ENCODE data around the gene GIPC1. TPM values are rescaled to one million over a fixed set of nuclear protein-coding genes. Genes with fewer than 3 reads are reported as not detected.
"Not testable (repeated sequence)": the region's sequence is repeated elsewhere in the genome, so short reads cannot be mapped to it uniquely, and the experiment has no call there.

Gene GIPC1
- polyA plus RNA-seq, 2 of the 4 experiments (the other 2 are of a cell fraction): 52.9 to 86.4 TPM

DNA sequence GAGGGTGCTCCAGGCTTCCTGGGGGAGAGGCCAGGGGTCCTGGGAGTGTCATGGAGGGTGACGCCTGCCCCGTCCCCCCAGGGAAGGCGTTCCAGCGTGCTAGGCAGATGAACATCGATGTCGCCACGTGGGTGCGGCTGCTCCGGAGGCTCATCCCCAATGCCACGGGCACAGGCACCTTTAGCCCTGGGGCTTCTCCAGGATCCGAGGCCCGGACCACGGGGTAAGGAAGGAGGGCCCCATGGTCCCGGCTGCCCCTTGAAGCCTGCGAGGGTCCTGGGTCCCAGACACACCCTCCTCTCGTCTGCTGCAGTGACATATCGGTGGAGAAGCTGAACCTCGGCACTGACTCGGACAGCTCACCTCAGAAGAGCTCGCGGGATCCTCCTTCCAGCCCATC lies 32.2 kb downstream of the GIPC1 start:
- ChIA-PET CTCF (interaction anchor here (0.7 to 1.5 kb wide), 3 partner anchors 8 to 48 kb away, joined by 3 read pairs; no protein-coding TSS in a partner anchor), POLR2A (no interaction called here)
- Histone ChIP-seq H3K27ac (no peak overlapping the region), H3K9me3 (no peaks in the 10 kb centered on the region), H3K4me1 (no peaks in the 10 kb centered on the region), H3K4me2 (no peak overlapping the region), H3K4me3 (no peak overlapping the region)
- TF ChIP-seq JUNB (IDR thresholded peaks at IDR 0.05) (no peak), GATA3 (IDR thresholded peaks at IDR 0.05; ENCODE audit: borderline replicate concordance) (no peak), TFCP2L1 (CRISPR knock-in tag; IDR thresholded peaks at IDR 0.05) (no peak), MAZ (IDR thresholded peaks at IDR 0.05; ENCODE audit: borderline replicate concordance, low read depth, low read length) (no peak), NR3C1 (IDR thresholded peaks at IDR 0.05) (no peak), POLR2AphosphoS2 (conservative IDR thresholded peaks at IDR 0.05; ENCODE audit: low read length) (no peak), EHF (CRISPR knock-in tag; IDR thresholded peaks at IDR 0.05) (no peak), FOSB (CRISPR knock-in tag; IDR thresholded peaks at IDR 0.05) (no peak), SMC3 (IDR thresholded peaks at IDR 0.05) (no peak), PHF8 (IDR thresholded peaks at IDR 0.05; ENCODE audit: borderline replicate concordance, low read depth) (no peak), HOXA7 (CRISPR knock-in tag; IDR thresholded peaks at IDR 0.05) (no peak), FOXS1 (CRISPR knock-in tag; IDR thresholded peaks at IDR 0.05) (no peak)
- TF ChIP-seq, protein P1, sequence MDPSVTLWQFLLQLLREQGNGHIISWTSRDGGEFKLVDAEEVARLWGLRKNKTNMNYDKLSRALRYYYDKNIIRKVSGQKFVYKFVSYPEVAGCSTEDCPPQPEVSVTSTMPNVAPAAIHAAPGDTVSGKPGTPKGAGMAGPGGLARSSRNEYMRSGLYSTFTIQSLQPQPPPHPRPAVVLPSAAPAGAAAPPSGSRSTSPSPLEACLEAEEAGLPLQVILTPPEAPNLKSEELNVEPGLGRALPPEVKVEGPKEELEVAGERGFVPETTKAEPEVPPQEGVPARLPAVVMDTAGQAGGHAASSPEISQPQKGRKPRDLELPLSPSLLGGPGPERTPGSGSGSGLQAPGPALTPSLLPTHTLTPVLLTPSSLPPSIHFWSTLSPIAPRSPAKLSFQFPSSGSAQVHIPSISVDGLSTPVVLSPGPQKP (IDR thresholded peaks at IDR 0.05; ENCODE audit: low read depth, low read length): no peak
- TF ChIP-seq, protein P2, sequence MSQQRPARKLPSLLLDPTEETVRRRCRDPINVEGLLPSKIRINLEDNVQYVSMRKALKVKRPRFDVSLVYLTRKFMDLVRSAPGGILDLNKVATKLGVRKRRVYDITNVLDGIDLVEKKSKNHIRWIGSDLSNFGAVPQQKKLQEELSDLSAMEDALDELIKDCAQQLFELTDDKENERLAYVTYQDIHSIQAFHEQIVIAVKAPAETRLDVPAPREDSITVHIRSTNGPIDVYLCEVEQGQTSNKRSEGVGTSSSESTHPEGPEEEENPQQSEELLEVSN (IDR thresholded peaks at IDR 0.05; ENCODE audit: borderline replicate concordance, low read depth): no peak
- ATAC-seq: no peak
- 91% methylated on average over 21 of the region's 21 CpGs for WGBS (ENCODE audit: missing lambda C conversion rate)
- DNase-seq (ENCODE audit: low read depth in 1 of 2, low spot score in 1 of 2): no peak
- no peak for FAIRE-seq

DNA sequence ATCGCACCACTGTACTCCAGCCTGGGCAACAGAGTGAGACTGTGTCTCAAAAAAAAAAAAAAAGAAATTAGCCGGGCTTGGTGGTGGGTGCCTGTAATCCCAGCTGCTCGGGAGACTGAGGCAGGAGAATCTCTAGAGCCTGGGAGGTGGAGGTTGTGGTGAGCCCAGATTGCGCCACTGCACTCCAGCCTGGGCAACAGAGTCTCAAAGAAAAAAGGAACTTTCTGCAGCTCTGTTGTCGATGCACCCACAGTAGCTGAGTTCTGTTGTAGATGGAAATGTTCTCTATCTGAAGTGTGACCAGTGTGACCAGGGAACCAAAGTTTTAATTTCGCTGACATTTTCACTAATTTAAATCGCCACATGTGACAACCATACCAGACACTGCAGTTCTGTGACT lies 33.5 kb downstream of the GIPC1 start:
- DNase-seq (ENCODE audit: low read depth in 1 of 2, low spot score in 1 of 2); H3K27ac ChIP-seq; FAIRE-seq; POLR2A ChIA-PET; H3K9me3 ChIP-seq; H3K4me2 ChIP-seq; H3K4me1 ChIP-seq; H3K4me3 ChIP-seq; ATAC-seq: not testable (repeated sequence)
- CTCF ChIA-PET: interaction anchor here (0.9 to 1.7 kb wide), 2 partner anchors 10 to 326 kb away, joined by 3 to 4 read pairs; partner anchors contain the start of gene ASF1B
- 98% methylated on average over 7 of the region's 7 CpGs for WGBS (ENCODE audit: missing lambda C conversion rate)

DNA sequence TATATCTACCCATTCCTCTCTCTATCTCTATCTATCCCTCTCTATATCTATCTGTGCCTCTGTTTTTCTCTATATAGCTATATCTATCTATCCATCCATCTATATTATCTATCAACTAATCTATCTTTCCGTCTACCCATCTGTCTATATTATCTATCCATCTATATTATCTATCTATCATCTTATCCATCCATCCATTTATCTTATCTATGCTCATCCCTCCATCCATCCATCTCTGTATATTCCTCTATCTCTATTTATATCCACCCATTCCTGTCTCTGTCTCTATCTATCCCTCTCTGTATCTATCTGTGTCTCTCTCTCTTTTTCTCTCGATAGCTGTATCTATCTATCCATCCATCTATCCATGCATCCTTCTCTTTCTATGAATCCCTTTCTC lies 35.0 kb downstream of the GIPC1 start:
- DNase-seq (ENCODE audit: low read depth in 1 of 2, low spot score in 1 of 2): no peak
- Histone ChIP-seq H3K4me1 (no peaks in the 10 kb centered on the region), H3K9me3 (no peaks in the 10 kb centered on the region), H3K4me3 (no peak overlapping the region), H3K27ac (no peak overlapping the region), H3K4me2 (no peak overlapping the region)
- POLR2A ChIA-PET: no interaction called here
- WGBS (ENCODE audit: missing lambda C conversion rate): 91% methylated on average over 2 of the region's 2 CpGs
- TF ChIP-seq EP300 (IDR thresholded peaks at IDR 0.05): no peak
- no peak for TF ChIP-seq NPAS2 (CRISPR knock-in tag; IDR thresholded peaks at IDR 0.05; ENCODE audit: borderline replicate concordance)
- no peak for TF ChIP-seq MYC (IDR thresholded peaks at IDR 0.05; ENCODE audit: borderline replicate concordance, low read length)
- TF ChIP-seq, protein P3, sequence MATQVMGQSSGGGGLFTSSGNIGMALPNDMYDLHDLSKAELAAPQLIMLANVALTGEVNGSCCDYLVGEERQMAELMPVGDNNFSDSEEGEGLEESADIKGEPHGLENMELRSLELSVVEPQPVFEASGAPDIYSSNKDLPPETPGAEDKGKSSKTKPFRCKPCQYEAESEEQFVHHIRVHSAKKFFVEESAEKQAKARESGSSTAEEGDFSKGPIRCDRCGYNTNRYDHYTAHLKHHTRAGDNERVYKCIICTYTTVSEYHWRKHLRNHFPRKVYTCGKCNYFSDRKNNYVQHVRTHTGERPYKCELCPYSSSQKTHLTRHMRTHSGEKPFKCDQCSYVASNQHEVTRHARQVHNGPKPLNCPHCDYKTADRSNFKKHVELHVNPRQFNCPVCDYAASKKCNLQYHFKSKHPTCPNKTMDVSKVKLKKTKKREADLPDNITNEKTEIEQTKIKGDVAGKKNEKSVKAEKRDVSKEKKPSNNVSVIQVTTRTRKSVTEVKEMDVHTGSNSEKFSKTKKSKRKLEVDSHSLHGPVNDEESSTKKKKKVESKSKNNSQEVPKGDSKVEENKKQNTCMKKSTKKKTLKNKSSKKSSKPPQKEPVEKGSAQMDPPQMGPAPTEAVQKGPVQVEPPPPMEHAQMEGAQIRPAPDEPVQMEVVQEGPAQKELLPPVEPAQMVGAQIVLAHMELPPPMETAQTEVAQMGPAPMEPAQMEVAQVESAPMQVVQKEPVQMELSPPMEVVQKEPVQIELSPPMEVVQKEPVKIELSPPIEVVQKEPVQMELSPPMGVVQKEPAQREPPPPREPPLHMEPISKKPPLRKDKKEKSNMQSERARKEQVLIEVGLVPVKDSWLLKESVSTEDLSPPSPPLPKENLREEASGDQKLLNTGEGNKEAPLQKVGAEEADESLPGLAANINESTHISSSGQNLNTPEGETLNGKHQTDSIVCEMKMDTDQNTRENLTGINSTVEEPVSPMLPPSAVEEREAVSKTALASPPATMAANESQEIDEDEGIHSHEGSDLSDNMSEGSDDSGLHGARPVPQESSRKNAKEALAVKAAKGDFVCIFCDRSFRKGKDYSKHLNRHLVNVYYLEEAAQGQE (IDR thresholded peaks at IDR 0.05): no peak
- TF ChIP-seq RCOR1 (IDR thresholded peaks at IDR 0.05; ENCODE audit: low read depth, low read length): no peak
- TF ChIP-seq FOSL2 (IDR thresholded peaks at IDR 0.05): no peak
- TF ChIP-seq FOSL2 (CRISPR knock-in tag; IDR thresholded peaks at IDR 0.05): no peak
- no peak for TF ChIP-seq SREBF2 (IDR thresholded peaks at IDR 0.05)
- no peak for TF ChIP-seq RFX5 (IDR thresholded peaks at IDR 0.05)
- TF ChIP-seq NR3C1 (IDR thresholded peaks at IDR 0.05): no peak
- TF ChIP-seq RARB (CRISPR knock-in tag; IDR thresholded peaks at IDR 0.05): no peak
- TF ChIP-seq KDM1A (IDR thresholded peaks at IDR 0.05; ENCODE audit: low read depth): no peak
- no peak for TF ChIP-seq MAZ (IDR thresholded peaks at IDR 0.05; ENCODE audit: borderline replicate concordance, low read depth, low read length)
- TF ChIP-seq HOXB13 (CRISPR knock-in tag; IDR thresholded peaks at IDR 0.05; ENCODE audit: low read depth): no peak
- no peak for TF ChIP-seq TFCP2L1 (CRISPR knock-in tag; IDR thresholded peaks at IDR 0.05)
- TF ChIP-seq MAFK (IDR thresholded peaks at IDR 0.05; ENCODE audit: partially characterized antibody): no peak
- TF ChIP-seq PHF8 (IDR thresholded peaks at IDR 0.05; ENCODE audit: borderline replicate concordance, low read depth): no peak
- no peak for TF ChIP-seq CHD2 (IDR thresholded peaks at IDR 0.05; ENCODE audit: low read length, partially characterized antibody)
- CTCF ChIA-PET: interaction anchor here (1.7 kb wide), 1 partner anchor 12 kb away, joined by 4 read pairs; no protein-coding TSS in a partner anchor
- ATAC-seq: no peak
- FAIRE-seq: no peak

All from A549 (cell line).